Astrocyte (in vitro differentiated cells and primary cell): ENCODE results near the gene SREBF2.

Experiments used
- EZH2 ChIP-seq: IDR thresholded peaks from 2 replicates; pipeline ENCODE4 v1.6.1; 2012; ENCODE audit warnings: mild to moderate bottlenecking, low read length, inconsistent platforms; ENCODE audit not compliant: insufficient read depth
- TF ChIP-seq, protein P1 (sequence below): IDR thresholded peaks from 2 replicates; pipeline ENCODE4 v1.5.1; 2011; ENCODE audit warnings: low read depth, mild to moderate bottlenecking, inconsistent platforms, low read length, moderate library complexity; ENCODE audit not compliant: insufficient read depth

DNA sequence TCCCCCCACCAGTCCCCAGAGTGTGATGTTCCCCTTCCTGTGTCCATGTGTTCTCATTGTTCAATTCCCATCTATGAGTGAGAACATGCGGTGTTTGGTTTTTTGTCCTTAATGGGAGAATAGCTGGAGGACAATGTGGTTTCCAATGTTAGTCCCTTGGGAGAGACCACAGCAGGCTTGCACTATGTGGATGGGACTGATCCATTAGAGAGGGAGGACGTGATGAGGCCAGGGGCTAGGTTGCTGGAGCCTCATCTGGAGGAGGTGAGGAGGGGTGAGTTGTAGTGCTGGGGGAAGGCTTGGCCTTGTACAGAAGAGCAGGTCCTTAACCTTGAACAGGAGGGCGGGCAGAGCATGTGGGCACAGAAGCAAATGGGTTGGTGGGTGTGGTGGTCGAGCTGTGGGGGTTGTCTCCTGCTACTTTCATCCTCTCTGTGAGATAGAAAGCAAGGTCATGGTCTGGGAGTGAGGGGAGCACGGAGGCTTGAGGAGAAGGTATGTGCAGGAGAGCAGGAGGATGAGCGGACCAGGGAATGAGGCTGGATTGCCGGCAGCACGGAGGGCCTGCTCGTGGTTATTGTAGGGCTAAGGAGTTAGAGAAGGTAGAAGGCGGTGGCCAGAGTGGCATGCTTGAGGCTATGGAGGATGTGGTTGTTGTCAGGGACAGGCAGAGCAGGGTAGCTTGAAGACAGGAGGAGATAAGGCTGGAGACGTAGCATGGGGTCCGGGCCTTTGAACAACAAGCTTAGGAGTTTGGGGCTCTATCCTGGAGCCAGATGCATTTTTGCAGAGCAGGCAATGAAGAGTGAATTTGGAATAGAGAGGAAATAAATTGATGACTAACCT, 11.2 kb upstream of the SREBF2 start:
- TF ChIP-seq, protein P1, sequence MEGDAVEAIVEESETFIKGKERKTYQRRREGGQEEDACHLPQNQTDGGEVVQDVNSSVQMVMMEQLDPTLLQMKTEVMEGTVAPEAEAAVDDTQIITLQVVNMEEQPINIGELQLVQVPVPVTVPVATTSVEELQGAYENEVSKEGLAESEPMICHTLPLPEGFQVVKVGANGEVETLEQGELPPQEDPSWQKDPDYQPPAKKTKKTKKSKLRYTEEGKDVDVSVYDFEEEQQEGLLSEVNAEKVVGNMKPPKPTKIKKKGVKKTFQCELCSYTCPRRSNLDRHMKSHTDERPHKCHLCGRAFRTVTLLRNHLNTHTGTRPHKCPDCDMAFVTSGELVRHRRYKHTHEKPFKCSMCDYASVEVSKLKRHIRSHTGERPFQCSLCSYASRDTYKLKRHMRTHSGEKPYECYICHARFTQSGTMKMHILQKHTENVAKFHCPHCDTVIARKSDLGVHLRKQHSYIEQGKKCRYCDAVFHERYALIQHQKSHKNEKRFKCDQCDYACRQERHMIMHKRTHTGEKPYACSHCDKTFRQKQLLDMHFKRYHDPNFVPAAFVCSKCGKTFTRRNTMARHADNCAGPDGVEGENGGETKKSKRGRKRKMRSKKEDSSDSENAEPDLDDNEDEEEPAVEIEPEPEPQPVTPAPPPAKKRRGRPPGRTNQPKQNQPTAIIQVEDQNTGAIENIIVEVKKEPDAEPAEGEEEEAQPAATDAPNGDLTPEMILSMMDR, result no peak
- TF ChIP-seq EZH2, result no peak
